IPS-11a (cell line): Measurements from ENCODE around the gene ABRACL.

Source experiments
- H3K4me3 ChIP-seq: one replicate; pipeline ENCODE4 v1.5.1; 2013; ENCODE audit warnings: low read depth, low read length, control low read depth

ABRACL gene

GRCh38 chr6:139051396-139052060, 23.0 kb downstream of the ABRACL start:
- H3K4me3 ChIP-seq: no peak overlapping the region

DNA sequence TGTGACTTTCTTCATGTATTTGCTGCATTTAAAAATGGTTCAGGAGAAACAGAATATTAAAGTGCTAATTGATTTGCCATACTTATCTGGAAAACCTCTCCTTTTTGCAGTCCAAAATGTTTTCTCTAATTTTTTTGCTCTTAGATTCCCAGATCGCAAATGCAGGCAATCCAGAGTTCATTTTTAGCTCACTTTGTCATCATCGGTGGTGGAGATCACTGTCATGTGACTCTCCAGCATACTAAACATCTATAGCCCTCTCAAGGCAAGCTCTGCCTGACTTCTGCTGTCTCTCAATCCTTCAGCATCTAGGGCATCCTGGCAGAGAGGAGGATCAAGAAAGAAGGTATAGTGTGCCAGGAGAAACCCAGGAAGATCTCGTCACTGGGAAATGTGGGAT, 24.8 kb downstream of the ABRACL start:
- H3K4me3 ChIP-seq: no peak overlapping the region

GRCh38 chr6:139054001-139054400, 25.5 kb downstream of the ABRACL start:
- H3K4me3 ChIP-seq: no peak overlapping the region

- no peak overlapping the region for H3K4me3 ChIP-seq
Observed at GRCh38 chr6:139055709-139056108, 27.2 kb downstream of the ABRACL start.

- H3K4me3 ChIP-seq: no peak overlapping the region
Observed at GRCh38 chr6:139058029-139058428, 29.5 kb downstream of the ABRACL start.

DNA sequence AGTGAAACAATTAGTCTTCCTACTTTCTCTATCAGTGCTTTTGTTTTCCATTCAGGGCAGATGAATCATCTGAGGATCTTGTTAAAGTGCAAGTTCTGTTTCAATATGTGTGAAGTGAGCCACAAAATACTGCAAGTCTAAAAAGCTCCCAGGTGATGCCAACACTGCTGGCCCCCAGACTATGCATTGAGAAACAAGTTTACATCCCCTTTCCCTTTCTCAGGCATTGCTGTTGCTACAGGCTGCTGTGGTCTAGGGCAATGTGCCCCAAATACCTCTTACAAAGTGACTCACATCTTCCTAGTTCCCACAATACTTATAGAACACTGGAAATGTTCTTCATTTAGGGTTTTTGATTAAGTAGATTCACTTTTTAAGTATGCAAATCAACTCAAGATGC, 31.8 kb downstream of the ABRACL start:
- no peak overlapping the region for H3K4me3 ChIP-seq

GRCh38 chr6:139062932-139063646, 34.5 kb downstream of the ABRACL start:
- H3K4me3 ChIP-seq: no peak overlapping the region

DNA sequence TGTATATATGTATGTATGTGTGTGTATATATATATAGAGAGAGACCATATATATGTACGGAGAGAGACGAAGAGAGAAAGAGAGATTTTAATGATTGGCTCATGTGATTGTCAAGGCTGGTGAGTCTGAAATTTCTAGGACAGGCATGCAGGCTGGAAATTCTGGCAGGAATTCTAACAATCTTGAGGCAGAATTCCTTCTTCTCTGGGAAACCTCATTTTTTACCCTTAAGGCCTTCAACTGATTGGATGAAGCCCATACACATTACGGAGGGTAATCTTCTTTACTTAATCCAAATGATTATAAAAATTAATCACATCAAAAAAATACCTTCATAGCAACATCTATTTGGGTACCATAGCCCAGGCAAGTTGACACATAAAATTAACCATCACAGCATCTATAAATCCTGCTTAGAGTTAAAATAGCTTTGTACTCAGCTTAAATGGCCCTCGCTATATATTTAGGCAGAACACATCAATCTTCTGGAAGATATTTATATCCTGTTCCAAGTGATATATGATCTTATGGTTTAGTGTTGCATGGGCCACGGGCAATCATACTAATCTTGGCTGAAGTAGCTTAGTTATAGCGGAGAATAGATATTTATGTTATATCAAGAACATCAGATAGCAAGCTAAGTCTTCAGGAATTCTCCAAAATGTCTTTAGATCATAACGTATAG, 36.6 kb downstream of the ABRACL start:
- no peak overlapping the region for H3K4me3 ChIP-seq

- no peak overlapping the region for H3K4me3 ChIP-seq
Observed at GRCh38 chr6:139066080-139066479, 37.5 kb downstream of the ABRACL start.

- no peak overlapping the region for H3K4me3 ChIP-seq
Observed at GRCh38 chr6:139068846-139069245, 40.3 kb downstream of the ABRACL start.

- H3K4me3 ChIP-seq: no peak overlapping the region
Observed at GRCh38 chr6:139073118-139073517, 44.6 kb downstream of the ABRACL start.

DNA sequence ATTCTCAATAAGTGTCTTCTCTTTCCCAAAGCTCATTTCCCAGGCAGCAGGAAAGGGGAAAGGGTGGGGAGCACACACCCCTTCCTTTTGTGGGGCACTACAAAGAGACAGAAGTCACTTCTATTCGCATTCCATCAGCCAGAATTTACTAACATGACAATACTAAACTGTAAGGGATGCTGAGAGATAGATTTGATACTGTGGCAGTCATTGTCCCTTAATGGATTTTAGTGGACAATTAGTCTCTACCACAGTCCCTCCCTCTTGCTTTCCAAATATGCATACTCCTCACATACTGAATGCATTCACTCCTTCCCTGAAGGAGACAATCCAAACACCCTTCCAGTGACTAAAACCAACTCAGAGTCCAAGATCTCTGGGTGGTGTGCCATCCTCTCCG, 50.5 kb downstream of the ABRACL start:
- no peak overlapping the region for H3K4me3 ChIP-seq

- no peak overlapping the region for H3K4me3 ChIP-seq
Observed at GRCh38 chr6:139080255-139080920, 51.8 kb downstream of the ABRACL start.

DNA sequence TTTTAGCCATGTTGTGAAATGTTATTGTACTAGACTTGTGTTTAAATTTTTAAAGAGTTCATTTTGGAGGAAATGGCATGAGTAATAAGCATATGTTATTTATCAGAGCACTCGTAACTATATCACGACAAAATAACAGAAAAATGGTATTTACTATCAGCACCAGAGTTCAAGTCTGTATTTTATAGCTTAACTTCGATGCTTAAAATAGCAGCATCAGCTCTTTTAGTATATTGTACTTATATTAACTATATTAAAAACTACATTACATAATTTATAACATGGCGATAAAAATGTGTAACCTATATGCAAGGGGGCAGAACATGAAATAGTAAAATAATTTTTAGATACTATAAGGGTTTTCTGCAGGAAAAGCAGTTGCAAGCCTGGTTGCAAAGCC, 52.9 kb downstream of the ABRACL start:
- no peak overlapping the region for H3K4me3 ChIP-seq

DNA sequence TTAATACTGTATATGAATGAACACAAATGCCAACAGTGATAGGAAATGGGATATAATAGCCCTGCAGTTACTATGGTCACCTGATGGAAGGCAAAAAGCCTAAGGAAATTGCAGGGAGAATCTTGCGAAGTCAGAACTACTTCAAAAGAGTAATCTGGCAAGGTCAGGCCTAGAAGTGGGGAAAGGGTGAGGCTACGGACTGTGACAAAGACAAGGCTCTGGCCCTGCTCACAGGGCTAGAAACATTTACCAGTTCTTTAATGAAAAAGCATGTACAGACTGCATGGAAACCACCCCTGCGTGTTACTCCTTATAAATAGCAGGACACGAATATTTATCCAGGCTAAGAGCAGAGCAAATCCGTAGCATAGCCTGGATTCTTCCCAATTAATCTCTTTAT, 53.8 kb downstream of the ABRACL start:
- H3K4me3 ChIP-seq: no peak overlapping the region

- H3K4me3 ChIP-seq: no peak overlapping the region
Observed at GRCh38 chr6:139091826-139092225, 63.3 kb downstream of the ABRACL start.
